ENCODE data around the gene SMARCA4.
A peak's percentile ranks its signal among the peaks of the same experiment; 100 is the strongest.

Gene SMARCA4

GRCh38 chr19:11033763-11034162 is 72.9 kb downstream of the SMARCA4 start:
- no peak for DNase-seq (ENCODE audit: low read depth in 2 of 2)

DNA sequence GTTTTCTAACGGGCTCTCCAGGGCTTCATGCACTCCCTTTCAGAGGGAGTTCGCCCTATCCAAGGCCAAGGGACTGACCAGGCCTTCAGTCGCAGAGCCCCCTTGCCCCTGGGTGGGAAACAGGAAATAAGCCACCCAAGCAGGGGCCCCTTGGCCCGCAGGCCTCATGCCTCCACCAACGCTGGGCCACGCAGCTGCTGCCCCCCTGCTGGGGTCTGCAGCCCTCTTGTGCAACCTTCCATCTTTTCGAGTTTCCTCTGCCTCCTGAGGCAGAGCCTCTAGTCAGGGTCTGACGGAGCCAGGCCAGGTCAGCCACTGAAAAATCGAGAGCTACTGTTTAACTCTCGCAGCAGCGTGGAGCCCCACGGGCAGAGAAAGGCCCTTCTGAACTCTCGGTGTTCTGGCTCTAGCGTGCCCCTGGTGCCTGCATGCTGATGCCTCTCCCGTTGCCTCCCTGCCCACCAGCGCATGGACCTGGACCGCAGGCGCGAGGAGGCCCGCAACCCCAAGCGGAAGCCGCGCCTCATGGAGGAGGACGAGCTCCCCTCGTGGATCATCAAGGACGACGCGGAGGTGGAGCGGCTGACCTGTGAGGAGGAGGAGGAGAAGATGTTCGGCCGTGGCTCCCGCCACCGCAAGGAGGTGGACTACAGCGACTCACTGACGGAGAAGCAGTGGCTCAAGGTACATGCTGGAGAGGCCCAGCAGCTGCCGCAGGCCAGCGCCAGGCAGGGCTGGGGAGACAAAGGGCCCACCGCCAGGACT is 73.8 kb downstream of the SMARCA4 start:
- DNase-seq (ENCODE audit: low read depth in 2 of 2) = no peak

DNA sequence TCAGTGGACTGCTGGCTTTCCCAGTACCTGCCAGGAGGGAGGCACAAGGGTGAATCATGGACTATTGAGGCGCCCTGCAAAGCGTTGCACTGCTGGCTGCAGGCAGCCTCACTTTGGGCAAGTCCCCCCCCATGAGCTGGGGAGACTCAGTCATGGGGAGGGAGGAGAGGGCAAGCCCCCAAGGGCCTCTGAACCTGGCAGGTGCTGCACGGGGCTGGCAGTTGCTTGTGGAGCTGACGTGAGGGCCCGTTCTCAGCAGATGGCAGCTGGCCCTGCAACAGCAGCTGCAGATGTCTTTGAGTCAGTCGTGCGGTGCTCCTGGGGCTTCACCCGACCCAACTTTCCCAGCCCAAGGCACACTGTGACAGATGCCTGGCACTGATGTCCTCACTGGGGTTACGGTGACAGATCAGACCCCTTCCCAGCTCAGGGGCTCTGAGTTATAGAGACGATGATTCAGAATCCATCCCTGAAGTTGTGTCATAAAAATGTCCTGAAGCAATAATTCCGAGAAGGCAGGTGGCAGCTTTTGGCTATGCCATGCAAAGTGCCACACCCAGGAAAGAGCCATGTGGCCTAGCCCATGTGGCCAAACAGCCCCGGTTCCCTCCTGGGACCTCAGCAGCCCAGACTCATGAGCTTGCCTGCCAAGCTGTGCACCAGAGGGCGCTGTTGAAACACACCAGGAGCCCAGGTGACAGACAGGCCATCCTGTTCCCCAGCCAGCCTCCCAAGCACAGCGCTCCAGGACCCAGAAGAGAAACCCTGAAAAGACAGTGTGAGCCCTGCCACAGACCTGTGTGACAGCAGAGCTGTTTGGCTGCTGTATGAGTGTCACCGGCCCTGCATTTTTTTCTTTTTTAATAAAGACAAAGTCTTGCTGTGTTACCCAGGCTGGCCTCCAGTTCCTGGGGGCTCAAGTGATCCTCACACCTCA is 74.9 kb downstream of the SMARCA4 start:
- peak; percentile 73 to 79 for DNase-seq (ENCODE audit: low read depth in 2 of 2)

- no peak for DNase-seq (ENCODE audit: low read depth in 2 of 2)
Observed at GRCh38 chr19:11038511-11038910, 77.7 kb downstream of the SMARCA4 start.

GRCh38 chr19:11041194-11041593 is 80.4 kb downstream of the SMARCA4 start:
- DNase-seq (ENCODE audit: low read depth in 2 of 2) = no peak

DNA sequence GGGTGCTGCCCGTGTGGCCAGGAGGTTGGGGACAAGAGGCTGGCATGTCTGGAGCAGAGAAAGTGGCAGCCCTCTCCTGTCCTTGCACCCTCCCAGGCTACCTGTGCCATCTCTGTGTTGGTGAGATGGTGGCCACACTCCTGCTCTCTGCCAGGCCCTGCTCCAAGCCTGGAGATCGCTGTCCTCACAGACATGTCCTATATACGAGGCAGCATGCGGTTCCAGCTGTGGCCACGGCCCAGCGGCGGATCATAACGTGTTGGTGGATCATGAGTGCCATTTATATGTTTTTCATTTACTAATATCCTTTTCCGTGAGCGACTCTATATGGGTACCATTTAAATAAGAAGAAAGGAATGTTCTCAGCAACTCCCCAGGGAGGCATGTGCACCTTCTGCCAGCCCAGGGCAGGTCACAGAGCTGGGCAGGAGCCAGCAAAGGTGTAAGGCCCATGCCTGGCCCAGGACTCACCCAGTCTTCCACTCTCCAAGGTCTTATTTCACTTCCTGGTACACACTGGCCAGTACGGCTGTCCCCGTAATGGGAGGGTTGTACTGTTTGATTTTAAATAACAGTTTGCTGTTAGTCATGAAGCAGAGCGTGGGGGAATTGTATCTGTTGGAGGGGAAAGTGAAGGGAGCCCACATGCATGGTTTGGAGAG is 81.3 kb downstream of the SMARCA4 start:
- DNase-seq (ENCODE audit: low read depth in 2 of 2) = no peak

- no peak for DNase-seq (ENCODE audit: low read depth in 2 of 2)
Observed at GRCh38 chr19:11044431-11044830, 83.6 kb downstream of the SMARCA4 start.

GRCh38 chr19:11045536-11045935 is 84.7 kb downstream of the SMARCA4 start:
- DNase-seq (ENCODE audit: low read depth in 2 of 2) = no peak

- DNase-seq (ENCODE audit: low read depth in 2 of 2) = no peak
Observed at GRCh38 chr19:11046605-11047354, 86.0 kb downstream of the SMARCA4 start.

GRCh38 chr19:11047866-11048265 is 87.0 kb downstream of the SMARCA4 start:
- DNase-seq (ENCODE audit: low read depth in 2 of 2) = no peak

GRCh38 chr19:11050323-11051114 is 89.7 kb downstream of the SMARCA4 start:
- DNase-seq (ENCODE audit: low read depth in 2 of 2) = no peak

GRCh38 chr19:11053817-11054195 is 93.0 kb downstream of the SMARCA4 start:
- no peak for DNase-seq (ENCODE audit: low read depth in 2 of 2)

GRCh38 chr19:11054200-11054599 is 93.4 kb downstream of the SMARCA4 start:
- DNase-seq (ENCODE audit: low read depth in 2 of 2) = no peak

DNA sequence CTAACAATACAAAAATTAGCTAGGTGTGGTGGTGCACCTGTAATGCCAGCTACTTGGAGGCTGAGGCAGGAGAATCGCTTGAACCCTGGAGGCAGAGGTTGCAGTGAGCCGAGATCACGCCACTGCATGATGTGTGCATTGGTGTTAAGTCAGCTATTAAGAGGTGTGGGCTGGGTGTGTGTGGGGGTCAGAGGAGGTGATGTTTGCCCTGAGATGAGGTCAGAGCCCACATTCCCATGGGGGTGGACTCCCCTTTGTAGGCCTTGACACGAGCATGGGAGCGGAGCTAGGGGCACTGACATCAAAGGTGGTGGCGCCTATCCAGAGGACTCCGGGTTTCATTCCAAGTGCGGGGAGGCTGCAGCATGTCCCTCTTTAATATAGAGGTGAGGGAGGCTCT is 93.8 kb downstream of the SMARCA4 start:
- DNase-seq (ENCODE audit: low read depth in 2 of 2) = no peak

DNA sequence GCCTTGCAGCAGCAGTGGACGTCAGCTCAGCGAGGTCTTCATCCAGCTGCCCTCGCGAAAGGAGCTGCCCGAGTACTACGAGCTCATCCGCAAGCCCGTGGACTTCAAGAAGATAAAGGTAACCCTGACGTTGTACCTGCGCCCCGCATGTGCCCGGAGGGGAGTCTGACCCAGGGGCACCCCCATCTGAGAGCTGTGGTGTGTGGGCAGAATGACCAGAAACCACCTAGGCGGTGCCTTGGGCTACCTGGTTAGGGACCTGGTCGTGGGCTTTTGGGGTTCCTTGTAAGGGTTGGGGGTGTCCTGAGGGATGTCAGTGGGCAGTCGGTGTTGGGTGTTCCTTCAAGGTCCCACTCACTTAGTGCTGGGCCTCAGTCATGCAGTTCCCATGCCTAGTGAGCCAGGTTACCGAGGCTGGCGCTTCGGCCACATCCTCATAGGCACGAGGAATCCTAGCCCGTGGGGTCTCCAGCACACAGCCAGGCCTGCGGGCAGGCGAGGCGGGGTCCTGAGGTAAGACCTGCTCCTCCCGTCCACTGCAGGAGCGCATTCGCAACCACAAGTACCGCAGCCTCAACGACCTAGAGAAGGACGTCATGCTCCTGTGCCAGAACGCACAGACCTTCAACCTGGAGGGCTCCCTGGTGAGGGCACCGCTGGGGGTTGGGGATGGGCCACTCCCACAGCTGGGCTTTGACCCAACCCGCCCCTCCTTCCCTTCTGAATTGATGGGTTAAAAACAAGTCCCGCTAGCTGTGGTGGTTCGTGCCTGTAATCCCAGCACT is 97.6 kb downstream of the SMARCA4 start:
- no peak for DNase-seq (ENCODE audit: low read depth in 2 of 2)

GRCh38 chr19:11059511-11060358 is 98.9 kb downstream of the SMARCA4 start:
- DNase-seq (ENCODE audit: low read depth in 2 of 2) = no peak

DNA sequence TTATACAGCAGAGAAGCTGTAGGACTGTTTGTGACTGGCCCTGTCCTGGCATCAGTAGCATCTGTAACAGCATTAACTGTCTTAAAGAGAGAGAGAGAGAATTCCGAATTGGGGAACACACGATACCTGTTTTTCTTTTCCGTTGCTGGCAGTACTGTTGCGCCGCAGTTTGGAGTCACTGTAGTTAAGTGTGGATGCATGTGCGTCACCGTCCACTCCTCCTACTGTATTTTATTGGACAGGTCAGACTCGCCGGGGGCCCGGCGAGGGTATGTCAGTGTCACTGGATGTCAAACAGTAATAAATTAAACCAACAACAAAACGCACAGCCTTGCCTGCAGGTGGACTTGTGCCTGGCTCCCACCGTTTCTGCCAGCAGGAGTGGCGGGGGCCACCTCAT is 101.1 kb downstream of the SMARCA4 start:
- no peak for DNase-seq (ENCODE audit: low read depth in 2 of 2)

- DNase-seq (ENCODE audit: low read depth in 2 of 2) = no peak
Observed at GRCh38 chr19:11063434-11063833, 102.6 kb downstream of the SMARCA4 start.

- no peak for DNase-seq (ENCODE audit: low read depth in 2 of 2)
Observed at GRCh38 chr19:11064831-11065303, 104.0 kb downstream of the SMARCA4 start.
